ENCODE results near the gene VSTM2B.

- no peak for TF ChIP-seq CTCF (IDR thresholded peaks at IDR 0.05)
- TF ChIP-seq POLR2A (IDR thresholded peaks at IDR 0.05), result no peak
These were observed 43.5 kb downstream of the VSTM2B start for GRCh38 chr19:29569038-29569911.
